ENCODE results near the gene PEX1.
"Not testable (repeated sequence)": the region's sequence is repeated elsewhere in the genome, so short reads cannot be mapped to it uniquely, and the experiment has no call there.

The PEX1 gene

DNA sequence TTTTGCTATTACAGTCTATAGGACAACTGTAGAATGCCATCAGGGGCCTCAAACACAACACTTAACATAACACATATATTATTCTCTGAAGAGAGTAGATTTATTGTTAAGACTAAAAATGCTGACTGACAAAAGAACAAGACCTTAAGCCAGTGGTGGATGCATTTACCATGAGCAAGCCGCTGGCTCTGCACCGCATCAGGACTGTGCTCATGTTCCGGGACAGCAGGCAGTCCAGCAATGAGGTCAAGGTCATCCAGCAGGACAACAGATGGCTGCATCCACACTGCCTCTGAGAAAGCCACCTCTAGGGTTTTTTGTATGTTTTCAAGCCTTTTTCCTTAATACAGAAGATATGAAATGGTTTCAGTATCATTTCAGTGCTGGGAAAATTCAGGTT lies 23.8 kb downstream of the PEX1 start:
- DNase-seq (ENCODE audit: low read depth), result no peak

DNA sequence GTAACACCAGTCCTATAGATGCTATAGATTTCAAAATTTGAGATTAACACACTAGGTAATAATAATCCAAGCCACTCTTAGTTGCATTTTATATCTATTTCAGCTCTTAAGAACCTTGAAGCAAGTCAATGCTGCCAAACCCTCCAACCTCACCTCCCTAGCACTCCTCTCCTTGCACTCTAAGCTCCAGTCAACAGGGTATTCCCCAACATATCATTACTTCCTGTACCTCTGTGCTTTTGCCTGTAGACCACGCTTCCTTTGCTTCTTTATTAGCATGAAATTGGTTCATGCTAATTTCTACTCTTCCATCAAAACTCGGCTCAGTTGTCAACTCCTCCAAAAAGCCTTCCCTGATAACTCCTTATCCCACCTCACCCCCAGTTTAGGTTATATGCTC lies 24.6 kb downstream of the PEX1 start:
- no peak for DNase-seq (ENCODE audit: low read depth)

DNA sequence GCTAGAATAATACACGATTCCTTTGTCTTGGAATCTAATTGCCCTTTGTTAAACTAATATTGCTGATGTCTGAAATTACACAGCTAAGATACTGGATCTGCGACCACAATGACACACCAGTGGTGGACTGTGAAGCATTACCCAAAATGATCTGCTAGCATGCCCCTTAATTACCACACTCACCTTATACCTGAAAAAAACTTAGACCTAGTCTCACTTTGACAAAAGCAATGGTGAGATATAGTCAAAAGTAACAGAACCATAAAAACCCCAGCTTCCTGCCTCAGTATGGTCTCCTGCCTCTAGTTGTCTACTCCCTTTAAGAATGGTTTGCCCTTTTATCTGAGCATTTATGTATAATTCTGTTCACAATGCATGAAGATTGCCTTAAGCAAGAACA lies 29.8 kb downstream of the PEX1 start:
- no peak for DNase-seq (ENCODE audit: low read depth)

DNA sequence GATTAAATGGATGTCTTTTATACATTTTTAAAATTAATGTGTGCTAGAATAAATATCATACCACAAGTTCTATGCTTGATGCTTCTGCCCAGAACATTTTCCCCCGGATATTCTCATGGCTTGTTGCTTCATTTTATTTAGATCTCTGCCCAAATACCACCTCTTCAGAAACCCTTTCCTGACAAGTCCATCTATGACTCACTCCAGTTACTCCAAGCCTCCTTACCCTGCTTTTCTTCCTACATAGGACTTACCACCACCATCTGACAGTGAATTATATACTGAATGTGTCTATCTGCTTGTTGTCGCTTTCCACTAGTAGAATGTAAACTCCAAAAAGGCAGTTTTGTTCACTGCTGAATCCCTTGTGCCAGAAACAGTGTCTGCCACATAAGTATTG lies 31.4 kb downstream of the PEX1 start:
- DNase-seq (ENCODE audit: low read depth), result no peak

DNA sequence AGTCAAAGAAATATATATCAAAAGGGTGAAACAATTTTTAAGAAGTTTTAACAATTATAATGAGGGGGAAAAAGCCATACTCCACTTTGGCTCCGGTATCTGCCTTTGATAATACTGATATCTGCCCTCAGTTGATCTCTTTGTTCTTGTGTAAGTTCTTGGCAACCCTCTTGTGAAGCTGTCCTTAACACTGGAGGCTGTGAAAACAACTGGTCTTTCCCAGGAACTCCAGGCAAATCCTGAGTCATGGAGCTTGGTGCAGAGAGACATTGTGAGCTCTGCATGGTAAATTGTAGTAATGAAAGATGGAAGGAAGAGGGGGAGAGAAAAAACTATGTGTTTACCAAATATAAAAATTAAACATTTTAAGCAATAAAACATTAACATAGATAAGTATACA lies 38.7 kb downstream of the PEX1 start:
- no peak for DNase-seq (ENCODE audit: low read depth)

DNA sequence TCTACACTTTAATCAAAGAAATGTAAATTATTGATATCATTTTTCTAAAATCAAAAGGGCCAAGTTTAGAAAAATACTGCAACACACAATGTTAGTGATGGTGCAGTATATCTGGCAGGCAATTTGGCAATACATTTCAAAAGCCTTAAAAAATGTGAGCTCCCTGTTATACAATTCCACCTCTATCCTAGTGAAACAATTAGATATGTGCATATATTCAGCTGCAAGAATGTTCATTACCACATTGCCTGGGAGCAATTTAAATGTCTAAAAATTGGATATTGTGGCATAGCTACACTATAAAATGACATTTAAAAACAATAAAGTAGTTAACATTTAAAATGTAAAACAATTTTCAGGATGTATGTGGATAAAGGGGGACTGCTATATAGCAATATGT lies 40.5 kb downstream of the PEX1 start:
- DNase-seq (ENCODE audit: low read depth), result no peak

DNA sequence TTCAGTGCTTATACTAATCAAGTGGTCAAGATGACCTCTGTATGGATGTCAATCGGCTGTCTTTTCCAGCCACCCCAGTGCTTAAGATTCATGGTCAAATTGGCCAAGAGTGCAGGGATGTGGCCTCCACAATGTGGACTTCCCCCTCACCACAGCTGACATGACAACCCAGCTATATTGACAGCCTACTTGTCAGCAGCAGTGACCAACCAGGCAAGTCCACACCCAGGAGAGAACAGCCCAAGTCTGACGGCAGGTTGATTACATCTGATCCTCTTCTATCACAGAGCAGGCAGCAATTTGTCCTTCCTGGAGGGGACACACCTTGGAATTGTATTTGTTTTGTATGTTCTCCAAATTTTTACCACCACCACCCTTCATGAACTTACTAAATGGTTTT lies 42.3 kb downstream of the PEX1 start:
- DNase-seq (ENCODE audit: low read depth), result no peak

DNA sequence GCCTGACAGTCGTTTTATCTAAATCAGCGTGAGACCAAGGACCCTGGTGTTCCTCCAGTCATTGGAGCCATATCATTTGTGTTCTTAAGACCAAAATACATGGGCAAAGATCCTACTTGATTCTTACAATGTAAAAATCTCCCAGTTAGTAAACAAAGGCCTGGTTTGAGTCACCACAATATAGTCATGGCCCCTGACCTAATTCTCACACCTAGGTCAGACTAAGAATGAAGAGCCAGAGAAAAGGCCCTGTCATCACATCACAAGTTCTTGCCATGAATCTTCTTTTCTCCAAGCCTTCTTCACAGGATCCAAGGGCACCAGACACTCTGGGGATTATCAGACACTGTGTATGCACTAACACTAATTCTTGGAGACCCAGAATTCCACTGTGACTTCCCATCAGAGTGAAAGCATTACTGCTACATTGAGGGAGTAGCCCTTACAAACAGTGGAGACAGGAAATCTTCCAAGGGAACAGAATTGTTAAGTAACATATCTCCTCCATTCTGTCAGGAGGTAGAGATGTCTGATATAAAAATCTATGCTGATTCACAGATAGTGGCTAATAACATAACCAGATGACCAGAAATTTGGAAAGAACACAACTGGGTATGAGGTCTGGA lies 42.9 kb downstream of the PEX1 start:
- DNase-seq (ENCODE audit: low read depth), result no peak

DNA sequence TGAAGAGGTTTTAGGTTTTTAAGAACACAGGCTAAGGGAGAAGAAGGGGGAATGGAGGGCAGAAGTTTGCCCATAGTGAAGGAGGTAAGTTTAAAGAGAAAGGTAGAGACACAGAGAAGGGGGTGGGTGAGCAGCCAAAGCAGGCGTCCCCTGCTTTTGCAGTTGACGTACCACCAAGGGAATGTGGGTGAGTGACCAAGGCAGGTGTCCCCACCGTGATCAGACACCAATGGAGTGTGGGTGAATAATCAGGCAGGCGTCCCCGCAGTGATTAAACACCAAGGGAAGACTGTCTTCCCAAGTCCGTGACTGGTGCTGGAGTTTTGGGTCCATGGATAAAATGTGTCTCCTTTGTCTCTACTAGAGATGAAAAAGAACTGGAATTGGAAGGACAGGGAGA lies 44.1 kb downstream of the PEX1 start:
- not testable (repeated sequence) for DNase-seq (ENCODE audit: low read depth)

DNA sequence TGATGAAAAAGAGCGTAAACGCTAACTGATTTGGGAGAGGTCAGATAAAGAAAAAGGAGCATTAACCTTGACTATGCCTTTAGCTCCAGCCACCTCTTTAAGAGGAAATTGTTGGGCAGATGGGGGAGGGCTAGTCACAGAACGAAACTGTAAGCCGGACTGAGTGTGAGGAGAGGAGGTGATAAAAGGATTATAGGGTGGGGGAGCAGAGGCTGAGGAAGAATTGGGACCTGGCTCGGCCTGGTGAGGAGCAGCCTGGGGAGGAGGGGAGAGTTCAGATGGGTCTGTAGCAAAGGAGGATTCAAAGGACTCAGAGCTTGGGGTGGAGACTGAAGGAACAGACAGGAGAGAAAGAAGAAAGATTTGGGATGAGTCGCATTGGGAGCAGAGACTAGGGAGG lies 44.7 kb downstream of the PEX1 start:
- not testable (repeated sequence) for DNase-seq (ENCODE audit: low read depth)

DNA sequence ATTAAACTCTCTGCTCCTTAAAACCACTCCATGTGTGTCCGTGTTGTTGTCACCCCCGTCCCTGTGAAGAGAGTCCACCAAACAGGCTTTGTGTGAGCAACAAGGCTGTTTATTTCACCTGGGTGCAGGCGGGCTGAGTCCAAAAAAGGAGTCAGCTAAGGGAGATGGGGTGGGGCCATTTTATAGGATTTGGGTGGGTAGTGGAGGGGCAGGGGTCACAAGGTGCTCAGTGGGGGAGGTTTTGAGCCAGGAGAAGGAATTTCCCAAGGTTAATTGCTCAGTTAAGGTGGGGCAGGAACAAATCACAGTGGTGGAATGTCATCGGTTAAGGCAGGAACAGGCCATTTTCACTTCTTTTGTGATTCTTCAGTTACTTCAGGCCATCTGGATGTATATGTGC lies 49.2 kb downstream of the PEX1 start:
- DNase-seq (ENCODE audit: low read depth), result not testable (repeated sequence)

DNA sequence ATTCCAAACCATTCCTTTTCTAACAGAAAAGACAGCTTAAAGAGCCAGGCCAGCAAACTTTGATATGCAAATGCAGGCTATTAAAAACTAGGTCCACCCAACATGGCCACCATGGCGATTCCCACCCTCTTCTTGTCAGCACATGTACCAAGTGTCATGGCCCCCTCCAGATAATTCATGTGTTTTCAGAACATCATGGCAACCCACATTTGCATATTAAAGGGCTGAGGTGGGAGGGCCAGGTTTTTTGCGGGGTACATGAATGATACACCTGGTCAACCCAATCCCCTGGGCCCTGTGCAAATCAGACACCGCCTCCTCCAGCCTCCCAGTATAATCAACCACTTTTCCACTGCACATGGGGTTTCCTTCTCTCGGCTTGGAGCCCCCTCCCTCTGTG lies 49.6 kb downstream of the PEX1 start:
- no peak for DNase-seq (ENCODE audit: low read depth)

DNA sequence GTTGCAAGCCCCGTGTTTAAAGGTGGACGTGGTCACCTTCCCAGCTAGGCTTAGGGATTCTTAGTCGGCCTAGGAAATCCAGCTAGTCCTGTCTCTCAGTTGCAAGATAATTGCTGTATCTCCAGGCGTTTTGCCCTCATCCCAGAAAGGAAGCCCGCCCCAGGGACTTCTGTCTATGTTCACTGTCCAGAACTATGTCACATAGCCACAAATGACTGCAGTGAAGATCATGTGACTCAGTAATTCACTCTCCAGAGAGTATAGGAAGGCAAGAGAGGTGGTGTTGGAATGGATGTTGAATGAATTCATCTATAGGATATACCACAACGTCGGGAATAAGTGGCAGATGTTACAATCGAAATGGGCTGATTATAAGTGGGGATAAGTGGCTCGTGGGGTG lies 50.2 kb downstream of the PEX1 start:
- no peak for DNase-seq (ENCODE audit: low read depth)

DNA sequence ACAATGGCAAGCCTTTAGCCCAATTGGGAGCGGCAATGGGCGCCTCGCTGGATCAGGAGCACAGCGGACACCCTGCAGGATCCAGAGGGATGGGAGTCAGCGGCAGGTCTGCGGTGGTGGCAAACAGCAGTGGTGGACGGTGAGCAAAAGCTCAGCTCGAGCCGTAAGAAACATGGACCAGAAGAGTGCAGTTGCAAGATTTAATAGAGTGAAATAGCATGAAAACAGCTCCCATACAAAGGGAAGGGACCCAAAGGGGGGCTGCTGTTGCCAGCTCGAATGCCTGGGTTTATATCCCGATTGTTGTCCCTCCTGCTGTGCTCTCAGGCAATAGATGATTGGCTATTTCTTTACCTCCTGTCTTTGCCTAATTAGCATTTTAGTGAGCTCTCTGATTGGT lies 50.6 kb downstream of the PEX1 start, which contains the start of gene ERVW-1:
ERVW-1 (minus strand) TSS at position 266 of the 400 bp plus-strand sequence. CDS start 7,565 bp downstream, outside the sequence.
- not testable (repeated sequence) for DNase-seq (ENCODE audit: low read depth)

DNA sequence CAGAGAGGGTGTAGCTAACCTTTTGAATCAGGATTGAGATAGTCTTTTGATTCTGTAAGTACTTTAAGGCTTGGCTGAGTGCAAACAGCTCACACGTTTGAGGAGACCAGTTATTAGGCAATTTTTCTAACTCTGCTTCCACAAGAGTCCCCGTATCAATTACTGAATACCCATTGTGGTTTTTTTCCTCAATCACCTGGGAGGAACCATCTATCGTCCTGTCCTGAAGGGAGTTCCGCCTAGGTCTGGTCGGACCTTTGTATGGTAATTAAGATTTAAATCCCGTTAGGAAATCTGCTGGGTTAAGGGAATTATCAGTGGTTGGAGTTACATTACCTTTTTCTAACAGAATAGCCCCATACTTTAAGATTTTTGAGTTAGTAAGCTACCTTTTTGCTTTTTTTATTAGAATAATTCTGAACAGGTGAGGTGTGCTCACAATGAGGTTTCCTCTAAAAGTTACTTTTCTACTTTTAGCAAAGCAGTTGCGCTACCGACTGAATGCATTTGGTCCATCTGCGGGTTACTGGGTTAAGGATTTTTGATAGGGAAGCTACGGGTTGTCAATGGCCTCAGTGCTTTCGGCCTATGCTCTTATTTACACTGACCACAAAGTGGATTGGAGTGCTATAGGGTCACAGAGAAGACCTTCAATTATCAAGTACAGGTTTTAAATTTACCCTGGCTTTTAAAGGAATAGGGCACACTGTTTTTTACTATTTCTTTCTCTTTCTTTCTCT lies 52.3 kb downstream of the PEX1 start:
- not testable (repeated sequence) for DNase-seq (ENCODE audit: low read depth)

DNA sequence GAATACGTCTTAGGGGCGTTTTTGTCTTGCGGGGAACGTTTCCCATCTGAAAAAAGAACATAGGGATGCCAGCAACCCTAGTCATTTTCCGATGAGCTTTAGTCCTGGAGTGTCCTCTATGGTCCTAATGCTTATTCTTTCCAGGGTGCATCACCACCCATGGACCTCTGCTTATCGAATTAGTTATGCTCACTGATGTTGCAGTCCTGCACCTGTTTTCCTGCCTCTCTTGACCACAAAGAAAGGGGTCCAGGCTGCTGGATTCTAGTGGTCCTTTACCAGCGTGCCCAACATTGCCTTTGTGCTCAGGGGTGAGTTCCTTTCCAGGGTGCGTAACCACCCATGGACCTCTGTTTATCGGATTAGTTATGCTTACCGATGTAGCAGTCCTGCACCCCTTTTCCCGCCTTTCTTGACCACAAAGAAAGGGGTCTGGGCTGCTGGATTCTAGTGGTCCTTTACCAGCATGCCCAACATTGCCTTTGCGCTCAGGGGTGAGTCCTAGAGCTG lies 53.0 kb downstream of the PEX1 start:
- DNase-seq (ENCODE audit: low read depth), result not testable (repeated sequence)

DNA sequence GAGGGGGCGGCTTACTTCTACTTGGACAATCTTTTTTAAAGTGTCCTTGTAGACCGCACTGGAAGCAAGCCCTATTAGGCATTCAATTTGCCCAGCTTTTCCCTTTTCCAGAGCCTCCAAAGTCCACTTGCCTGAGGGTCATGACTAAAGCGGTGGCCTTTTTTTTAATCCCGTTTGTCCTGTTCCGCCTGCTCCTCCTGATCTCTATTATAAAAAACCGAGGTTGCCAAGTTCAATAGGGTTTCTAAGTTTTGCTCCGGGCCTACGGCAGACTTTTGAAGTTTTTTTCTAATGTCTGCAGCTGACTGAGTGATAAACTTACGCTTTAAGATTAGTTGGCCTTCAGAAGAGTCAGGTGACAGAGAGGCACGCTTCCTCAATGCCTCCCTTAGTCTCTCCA lies 54.3 kb downstream of the PEX1 start:
- not testable (repeated sequence) for DNase-seq (ENCODE audit: low read depth)

DNA sequence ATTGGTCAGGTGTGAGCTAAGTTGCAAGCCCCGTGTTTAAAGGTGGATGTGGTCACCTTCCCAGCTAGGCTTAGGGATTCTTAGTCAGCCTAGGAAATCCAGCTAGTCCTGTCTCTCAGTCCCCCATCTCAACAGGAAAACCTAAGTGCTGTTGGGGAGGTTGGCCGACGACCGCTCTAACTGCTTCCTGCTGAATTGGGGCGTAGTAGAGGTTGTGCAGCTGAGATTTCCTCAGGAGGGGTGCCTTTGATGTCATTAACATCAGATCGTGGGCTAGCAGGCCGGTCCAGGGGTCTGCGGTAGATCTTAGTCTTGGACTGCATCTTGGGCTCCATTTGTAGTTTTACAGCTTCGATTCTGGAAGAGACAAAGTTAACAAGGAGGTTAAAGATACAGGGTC lies 59.7 kb downstream of the PEX1 start:
- not testable (repeated sequence) for DNase-seq (ENCODE audit: low read depth)

DNA sequence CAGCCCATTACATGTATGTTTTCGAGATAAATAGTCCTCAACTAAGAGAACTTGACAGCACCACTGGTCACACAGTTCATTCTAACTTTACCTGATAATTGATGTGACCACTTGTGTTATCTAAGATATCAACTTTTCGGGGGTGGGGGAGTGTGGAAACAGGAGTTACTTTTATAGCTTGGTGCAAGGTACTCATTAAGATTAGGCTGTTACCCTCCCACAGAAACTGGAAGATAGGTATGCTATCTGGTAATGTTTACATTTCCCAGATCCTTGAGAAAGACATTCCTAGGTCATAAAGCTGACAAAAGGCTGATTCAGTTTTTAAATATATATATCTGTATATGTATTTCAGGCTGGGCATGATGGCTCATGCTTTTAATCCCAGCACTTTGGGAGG lies 61.6 kb downstream of the PEX1 start:
- no peak for DNase-seq (ENCODE audit: low read depth)

DNA sequence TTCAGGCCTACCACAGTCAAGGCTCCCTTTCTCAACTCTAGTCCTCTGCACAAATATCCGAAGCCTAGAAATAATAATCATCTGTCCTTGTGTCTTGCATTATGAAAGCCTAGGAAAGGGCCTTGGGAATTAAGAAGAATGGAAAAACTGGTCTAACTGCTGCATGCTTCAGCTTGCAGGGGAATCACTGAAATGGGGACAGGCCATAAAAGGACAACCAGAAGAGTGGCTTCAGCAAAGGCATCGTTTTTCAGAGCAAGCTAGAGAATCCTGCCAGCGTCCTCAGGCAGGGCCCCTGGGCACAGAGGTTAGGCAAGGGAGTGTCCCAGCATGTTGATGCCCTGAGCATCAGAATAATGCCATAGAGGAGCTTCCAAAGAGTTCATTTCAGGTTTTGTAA lies 63.8 kb downstream of the PEX1 start:
- DNase-seq (ENCODE audit: low read depth), result no peak

DNA sequence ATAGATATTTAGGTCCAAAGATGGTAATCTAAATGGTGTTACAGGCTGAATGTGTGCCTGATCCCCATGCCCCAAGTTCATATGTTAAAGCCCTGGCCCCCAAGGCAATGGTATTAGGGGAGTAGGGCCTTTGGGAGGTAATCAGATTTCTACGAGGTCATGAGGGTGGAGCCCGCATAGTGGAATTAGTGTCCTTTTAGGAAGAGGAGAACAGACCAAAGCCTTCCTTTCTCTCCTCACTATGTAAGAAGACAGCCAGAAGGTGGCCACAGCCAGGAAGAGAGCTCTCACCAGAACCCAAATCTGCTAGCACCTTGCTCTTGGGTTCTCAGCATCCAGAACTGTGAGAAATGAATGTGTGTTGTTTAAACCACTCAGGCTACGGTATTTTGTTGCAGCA lies 65.8 kb downstream of the PEX1 start:
- no peak for DNase-seq (ENCODE audit: low read depth)

DNA sequence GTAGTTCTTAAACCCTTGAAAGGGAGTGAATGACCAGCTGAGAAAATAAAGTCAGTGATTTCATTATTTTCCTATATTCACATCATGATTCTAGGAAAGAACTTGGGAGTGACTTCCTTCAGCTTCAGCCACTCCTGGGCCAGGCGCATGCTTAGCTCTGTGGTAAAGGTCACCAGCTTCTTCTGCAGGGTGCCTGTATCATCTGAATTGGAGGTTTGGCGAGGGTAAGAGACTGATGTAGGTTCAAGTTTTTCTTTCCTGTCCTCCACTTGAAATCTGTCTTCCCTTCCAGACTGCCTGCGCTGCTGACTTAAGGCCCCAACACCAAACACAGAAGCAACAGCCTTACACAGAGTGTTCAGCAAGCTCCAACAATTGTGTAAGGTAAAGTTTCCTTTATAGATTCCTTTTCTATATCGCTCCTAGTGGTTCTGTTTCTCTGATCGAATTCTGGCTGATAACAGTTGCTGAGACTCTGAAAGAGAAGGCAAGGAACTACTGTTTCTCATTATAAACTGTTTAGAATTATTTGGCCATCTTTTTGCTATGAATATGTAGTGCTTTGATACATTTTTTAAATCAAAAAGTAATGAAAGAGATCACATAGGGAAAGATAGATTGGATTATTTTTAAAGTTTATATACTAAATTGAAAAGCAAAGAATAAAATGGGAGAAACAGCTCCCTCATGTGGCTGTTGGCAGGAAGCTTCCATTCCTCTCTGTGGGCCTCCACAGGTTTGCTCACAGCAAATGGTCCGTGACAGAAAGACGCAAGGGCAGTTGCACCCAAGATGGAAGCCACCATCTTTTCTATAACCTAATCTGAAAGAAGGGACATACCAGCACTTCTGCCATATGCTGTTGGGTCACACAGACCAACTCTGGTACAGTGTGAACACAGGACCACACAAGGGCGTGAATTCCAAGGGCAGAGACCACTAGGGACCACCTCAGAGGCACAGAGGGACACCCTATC lies 67.0 kb downstream of the PEX1 start:
- DNase-seq (ENCODE audit: low read depth), result no peak
